Measurements from ENCODE around the gene C2CD2L.
A peak's percentile ranks its signal among the peaks of the same experiment; 100 is the strongest.
"Not testable (repeated sequence)": the region's sequence is repeated elsewhere in the genome, so short reads cannot be mapped to it uniquely, and the experiment has no call there.

The C2CD2L gene

DNA sequence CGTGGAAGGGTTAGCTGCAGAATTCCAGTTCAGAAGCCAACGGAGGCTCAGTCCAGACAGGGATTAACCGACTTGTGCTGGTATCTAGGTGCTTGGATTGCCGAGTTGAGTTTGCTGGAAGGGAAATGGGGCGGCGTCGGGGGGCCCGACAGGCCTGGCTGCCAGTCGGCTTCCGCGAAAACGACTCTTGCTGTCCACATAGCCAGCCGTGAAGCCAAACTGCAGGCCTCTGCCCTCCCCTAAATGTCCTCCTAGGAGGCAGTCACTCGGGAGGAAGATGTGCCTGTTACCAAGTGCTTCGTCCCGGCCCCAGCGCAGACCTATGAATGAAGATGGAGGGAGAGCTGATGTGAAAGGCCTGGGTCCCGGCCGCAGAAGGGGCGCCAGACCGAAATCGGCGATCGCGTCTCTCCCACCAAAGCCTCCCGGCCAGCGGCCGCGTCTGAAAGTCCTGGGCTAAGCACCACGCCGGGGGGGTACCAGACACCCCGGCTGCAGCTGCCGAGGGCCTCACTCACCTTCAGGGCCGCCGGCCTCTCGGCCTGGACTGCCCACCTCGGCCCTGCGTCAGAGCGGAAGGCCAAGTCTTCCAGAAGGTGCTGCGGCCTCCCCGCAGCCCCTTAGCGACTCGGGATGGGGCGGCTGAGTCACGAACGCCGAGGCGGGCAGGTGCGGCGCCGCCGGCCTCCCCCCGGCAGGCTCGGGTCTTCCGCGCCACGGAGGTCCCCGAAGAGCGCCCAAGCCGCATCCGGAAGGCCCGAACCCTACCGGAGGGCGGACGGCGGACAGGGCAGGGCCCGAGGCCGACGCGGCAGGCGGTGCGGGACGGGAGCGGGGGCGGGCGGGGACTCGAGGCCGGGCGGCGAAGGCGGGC is 13.0 kb upstream of the C2CD2L start:
- DNase-seq = no peak

GRCh38 chr11:119094816-119095065 is 12.4 kb upstream of the C2CD2L start:
- DNase-seq = no peak

DNA sequence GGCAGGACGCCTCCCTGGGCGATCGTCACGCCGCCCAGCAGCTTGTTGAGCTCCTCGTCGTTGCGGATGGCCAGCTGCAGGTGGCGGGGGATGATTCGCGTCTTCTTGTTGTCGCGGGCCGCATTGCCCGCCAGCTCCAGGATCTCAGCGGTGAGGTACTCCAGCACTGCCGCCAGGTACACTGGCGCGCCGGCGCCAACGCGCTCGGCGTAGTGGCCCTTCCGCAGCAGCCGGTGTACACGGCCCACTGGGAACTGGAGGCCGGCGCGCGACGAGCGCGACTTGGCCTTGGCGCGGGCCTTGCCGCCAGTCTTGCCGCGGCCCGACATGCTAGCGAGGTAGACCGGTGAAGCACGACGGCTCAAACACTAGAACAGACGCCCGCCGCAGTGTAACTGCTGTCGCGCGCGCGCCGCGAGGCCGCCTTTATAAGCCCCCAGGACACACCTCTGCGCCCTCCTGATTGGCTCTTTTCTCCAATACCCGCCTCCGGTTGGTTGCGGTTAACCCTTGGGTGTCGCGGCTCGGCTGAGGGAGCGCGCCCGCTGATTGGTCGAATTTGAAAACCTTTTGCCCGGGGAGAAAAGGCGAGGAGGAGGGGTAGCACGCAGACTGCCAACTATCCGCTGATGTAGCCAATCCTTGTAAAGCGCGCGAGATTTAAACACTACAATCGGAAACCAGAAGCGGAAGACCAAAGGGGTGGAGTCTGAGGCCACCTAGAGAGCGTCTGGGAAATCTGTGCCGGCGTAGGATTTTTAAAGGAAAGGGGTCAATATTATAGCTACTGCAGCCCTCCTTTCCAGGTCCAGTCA is 11.9 kb upstream of the C2CD2L start:
- DNase-seq = peak; percentile 96

- no peak for DNase-seq
These were observed 7.4 kb upstream of the C2CD2L start for GRCh38 chr11:119099711-119100110.

DNA sequence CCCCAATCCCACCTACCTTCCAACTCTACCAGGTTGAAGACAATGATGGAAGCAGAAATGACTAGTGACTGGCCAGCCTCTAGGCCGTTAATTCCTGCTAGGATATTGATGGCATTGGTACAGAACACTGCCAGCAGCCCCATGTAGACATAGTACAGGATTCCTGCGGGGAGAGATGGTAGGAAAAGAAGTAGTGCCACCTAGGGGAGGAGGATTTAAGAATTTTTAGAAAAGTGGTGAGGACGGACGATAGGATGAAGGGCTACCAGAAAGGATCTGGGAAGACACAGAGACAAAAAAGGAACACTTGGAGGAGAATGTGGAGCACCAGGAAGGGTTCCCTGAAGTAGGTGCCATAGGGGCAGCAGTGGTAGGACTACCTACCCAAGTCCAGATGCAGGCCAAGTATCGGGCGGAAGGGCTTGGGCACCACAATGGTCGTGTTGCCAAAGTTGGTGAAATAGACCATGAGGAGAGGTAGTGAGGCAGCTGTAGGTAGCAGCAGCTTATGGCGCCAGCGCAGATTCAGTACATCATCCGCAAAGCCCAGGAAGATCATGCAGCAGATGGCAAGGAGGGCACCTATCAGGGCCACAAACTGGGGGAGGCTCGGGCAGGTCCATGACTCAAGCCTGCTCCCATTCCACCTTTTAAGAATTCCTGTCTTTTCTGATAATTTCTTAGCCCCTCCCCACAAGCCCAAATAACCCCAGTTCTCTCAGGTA is 6.7 kb upstream of the C2CD2L start:
- no peak for DNase-seq

GRCh38 chr11:119100994-119101758 is 6.0 kb upstream of the C2CD2L start:
- DNase-seq = no peak

GRCh38 chr11:119101759-119102423 is 5.3 kb upstream of the C2CD2L start, which contains the start of gene DPAGT1:
Gene DPAGT1, minus strand, starts transcription at chr11:119101853. Its CDS starts 198 bp downstream, at chr11:119101655.
- peak; percentile 66 for DNase-seq

DNA sequence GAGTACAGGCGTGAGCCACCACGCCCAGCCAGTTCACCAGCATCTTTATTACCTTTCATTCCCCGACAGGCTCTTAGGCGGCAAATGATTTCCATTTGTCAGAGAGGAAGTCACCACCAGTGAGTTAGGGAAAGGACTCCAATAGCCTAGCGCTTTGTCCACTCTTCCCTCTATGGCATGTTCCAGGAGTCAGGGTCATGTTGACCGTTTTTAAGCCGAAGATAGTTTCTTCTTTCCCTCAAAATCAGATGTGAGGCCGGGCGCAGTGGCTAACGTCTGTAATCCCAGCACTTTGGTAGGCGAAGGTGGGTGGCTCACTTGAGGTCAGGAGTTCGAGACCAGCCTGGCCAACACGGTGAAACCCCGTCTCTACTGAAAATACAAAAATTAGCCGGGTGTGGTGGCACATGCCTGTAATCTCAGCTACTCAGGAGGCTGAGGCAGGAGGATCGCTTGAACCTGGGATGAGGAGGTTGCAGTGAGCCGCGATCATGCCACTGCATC is 3.9 kb upstream of the C2CD2L start:
- DNase-seq = not testable (repeated sequence)

DNA sequence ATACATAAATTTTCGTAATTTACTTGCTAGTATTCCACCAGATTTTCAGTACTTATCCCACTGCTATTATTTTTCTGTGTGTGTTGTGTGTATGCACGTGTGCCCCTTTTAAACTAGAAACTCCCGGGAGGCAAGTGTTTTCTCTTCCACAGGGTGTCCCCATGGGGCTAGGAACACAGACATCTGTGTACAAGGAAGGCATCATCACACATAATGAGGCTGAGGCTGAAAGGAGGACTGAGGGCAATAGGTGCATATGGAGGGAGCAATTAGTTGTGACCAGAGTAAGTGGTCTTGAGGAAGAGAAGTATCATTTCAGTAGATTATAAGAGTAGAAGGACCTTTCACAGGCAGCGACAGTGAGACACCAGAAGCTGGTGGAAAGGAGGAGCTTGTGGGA is 3.4 kb upstream of the C2CD2L start:
- no peak for DNase-seq

DNA sequence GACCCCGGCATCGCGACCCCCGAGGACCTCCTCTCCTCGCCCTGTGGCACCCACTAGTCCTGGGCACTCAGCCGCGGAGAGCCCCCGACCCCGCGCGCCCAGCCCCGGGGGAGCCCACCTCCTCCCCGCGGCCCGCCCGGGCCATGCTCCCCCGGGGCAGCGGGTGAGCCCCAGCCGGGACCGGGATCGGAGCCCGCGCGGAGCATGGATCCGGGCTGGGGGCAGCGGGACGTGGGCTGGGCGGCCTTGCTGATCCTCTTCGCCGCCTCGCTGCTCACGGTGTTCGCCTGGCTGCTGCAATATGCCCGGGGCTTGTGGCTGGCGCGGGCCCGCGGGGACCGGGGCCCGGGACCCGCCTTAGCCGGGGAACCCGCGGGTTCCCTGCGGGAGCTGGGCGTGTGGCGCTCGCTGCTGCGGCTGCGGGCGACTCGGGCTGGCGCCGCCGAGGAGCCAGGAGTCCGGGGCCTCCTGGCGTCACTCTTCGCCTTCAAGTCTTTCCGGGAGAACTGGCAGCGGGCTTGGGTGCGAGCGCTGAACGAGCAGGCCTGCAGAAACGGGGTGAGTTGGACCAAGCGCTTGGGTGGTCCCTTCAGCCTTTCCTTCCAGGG is 498 bp downstream of the C2CD2L start:
- DNase-seq = no peak

DNA sequence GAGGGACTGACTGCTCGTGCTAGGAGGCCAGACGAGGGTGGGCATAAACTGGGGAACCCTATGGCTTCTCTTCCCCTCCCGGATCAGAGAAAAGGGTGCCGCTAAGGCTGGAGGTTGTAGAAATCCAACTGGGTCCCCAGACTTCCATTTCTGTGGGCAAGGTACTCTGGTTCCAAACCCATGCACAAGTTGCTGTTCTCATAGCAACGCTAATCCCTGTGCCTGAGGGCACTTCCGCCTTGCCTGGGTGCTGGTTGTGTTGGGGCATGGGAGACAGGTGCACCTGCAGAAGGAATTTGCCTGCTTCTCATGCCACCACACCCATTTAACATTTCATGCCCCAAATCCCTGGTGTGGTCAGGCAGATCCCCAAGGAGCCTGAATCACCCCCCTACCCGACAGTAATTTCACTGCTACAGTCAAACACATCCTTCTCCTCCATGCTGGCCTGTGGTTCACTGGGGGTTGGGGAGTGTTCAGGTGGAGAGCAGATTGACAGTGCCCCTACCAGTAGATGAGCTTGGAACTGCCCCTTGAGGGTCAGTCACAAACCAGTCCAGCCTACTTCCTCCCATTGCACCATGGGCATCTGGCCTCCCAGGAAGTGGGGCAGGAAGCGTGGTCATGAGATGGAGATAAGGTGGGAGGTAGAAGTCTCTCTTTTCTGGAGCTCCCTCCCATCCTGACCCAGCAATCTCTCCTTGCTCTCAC is 1.2 kb downstream of the C2CD2L start:
- DNase-seq = no peak

GRCh38 chr11:119108857-119109221 is 1.7 kb downstream of the C2CD2L start:
- no peak for DNase-seq

DNA sequence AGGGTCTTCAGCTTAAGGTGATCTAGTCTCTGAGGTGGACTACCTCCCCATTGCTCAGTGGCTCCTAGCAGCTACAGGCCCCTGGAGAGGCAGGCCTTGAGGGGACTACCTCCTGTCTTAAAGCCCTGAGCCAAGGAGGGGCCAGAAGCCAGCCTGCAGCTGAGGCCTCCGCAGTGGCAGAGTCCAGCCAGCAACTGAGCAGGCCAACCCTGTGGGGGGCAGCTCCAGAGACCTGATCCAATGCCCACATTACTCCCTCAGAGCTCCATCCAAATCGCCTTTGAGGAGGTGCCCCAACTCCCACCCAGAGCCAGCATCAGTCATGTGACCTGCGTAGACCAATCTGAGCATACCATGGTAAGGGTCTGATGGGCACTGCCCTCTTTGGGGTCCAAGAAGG is 2.7 kb downstream of the C2CD2L start:
- DNase-seq = no peak

DNA sequence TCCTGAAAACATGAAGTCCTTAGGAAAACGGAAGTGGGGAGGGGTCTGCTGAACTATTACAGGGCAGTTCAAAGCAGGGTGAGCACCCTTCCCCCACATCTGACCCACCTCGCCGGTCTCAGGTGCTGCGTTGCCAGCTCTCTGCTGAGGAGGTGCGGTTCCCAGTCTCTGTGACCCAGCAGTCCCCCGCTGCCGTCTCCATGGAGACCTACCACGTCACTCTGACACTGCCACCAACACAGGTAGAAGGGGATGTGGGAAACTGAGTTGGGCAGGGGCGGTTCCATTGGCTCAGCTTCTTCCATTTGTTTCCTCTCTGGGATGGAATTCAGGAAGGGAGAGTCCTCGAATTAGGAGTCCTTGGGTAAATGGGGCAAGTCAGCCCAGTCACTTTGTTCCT is 3.3 kb downstream of the C2CD2L start:
- no peak for DNase-seq

DNA sequence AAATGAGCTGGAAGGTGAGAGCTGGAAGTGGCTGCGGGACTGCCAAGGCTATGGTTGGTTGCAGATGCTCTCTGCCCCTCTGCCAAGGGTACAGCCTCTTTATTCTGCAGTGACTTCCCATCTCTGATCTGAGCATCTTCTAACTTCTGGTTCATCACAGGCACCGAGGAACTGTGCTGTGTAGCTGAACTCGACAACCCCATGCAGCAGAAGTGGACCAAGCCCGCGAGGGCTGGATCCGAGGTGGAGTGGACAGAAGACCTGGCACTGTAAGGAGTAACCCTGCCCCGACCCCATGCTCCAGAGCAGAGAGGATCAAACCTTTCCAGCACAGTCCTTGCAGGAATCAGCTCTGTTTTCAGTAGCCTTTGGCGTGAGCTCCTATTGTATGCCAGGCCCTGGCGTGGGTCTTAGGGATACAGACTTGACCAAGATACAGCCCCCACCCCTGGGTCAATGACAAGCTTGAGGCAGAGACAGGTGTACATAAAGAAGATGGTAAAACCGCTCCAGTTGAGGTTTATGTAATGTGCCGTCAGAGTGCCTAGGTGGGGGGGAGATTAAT is 4.3 kb downstream of the C2CD2L start:
- DNase-seq = no peak

DNA sequence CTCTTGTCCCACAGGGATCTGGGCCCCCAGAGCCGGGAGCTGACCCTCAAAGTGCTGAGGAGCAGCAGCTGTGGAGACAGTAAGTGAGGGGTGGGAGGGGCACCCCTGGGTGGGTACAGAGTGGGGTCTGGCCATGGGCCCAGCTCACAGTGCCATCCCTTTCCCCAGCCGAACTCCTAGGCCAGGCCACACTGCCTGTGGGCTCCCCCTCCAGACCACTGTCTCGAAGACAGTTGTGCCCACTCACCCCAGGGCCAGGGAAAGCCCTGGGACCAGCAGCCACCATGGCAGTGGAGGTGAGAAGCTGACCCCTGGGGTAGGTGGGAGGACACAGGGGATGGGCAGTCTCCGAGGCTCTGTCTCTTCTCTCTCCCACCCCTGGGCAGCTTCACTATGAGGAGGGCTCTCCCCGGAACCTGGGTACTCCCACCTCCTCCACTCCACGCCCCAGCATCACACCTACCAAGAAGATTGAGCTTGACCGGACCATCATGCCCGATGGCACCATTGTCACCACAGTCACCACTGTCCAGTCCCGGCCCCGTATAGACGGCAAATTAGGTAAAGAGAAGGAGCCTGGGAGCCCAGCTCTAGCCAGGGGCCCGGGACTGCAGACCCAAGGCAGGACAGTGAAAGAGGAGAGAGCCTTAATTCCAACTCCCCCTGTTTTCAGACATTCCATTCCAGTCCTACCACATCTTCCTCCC is 5.3 kb downstream of the C2CD2L start:
- no peak for DNase-seq

GRCh38 chr11:119113716-119114115 is 6.6 kb downstream of the C2CD2L start:
- DNase-seq = no peak

DNA sequence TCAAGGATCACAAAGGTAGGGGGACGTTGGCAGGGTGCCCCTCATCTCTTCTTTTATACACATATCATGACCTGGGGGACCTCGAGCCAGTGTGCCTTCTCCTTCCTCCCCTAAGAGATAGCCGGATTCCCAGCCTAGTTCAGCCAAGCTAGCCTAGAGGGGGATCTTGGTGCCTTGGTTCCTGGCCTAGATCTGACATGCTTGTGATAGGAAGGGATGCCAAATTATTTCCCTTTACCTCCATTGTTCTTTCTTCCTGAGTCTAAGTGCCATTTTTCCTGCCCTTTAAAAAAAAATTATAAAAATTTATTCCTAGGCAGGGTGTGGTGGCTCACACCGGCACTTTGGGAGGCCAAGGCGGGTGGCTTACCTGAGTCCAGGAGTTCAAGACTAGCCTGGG is 7.2 kb downstream of the C2CD2L start:
- no peak for DNase-seq

DNA sequence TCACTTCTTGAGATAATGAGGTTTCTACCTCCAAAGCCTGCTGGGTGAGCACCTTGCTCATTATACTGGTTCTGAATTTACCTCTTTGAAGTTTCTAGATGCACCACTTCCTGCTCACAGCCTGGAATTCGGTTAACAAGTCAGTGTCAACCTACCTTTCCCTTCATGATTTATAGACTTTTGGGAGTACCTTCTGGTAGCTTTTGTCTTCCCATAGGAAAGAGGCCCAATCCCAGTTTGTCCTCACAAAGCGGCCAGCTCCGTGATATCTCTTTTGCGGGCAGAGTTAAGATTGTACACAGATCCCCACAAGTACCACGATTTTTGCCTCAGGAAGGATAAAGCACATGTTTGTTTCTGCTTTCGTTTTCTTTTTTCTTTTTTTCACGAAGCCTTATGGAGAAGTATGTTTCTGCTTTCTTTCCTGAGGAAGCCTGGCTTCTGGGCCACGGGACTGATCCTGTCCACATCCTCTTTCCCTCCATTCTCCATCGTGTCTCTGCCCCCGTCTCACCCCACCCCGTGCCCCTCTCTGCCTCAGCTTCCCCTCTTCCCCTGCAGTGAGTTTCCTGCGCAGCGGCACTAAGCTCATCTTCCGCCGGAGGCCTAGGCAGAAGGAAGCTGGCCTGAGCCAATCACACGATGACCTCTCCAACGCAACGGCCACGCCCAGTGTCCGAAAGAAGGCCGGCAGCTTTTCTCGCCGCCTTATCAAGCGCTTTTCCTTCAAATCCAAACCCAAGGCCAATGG is 8.5 kb downstream of the C2CD2L start:
- DNase-seq = no peak

Data from T1000 (cell line).